Peyer's patch (tissue), 4 donors: ENCODE results near the gene BARX2. TPM values are rescaled to one million over a fixed set of nuclear protein-coding genes. Genes with fewer than 3 reads are reported as not detected.

Source experiments
- DNase-seq, 3 donors: peaks; one replicate each; pipeline ENCODE4 v3.0.0-alpha.2; 2017 to 2019
- H3K27ac ChIP-seq, 4 donors: fragments of 200-600 bp; sonication (generic); one replicate each; pipeline ENCODE4 v1.5.1; 2016 to 2019
- H3K27me3 ChIP-seq, 2 donors: fragments of 200-600 bp; sonication (generic); one replicate each; pipeline ENCODE4 v1.5.1; 2019
- H3K36me3 ChIP-seq, 3 donors: fragments of 200-600 bp; sonication (generic); one replicate each; pipeline ENCODE4 v1.5.1; 2016 to 2019
- H3K4me1 ChIP-seq, 4 donors: fragments of 200-600 bp; sonication (generic); one replicate each; pipeline ENCODE4 v1.5.1; 2016 to 2019
- H3K4me3 ChIP-seq, 4 donors: fragments of 200-600 bp; sonication (generic); 1 replicate in 3 of 4; 2 replicates in 1 of 4; pipeline ENCODE4 v1.5.1; 2016 to 2019; ENCODE audit warnings: mild to moderate bottlenecking in 1 of 4
- H3K9me3 ChIP-seq, 4 donors: fragments of 200-600 bp; sonication (generic); one replicate each; pipeline ENCODE4 v1.5.1; 2016 to 2019; ENCODE audit warnings: mild to moderate bottlenecking in 1 of 4
- POLR2A ChIP-seq, 2 donors: fragments of 450-650 bp; IDR thresholded peaks; one replicate each; pipeline ENCODE4 v1.5.1; 2017; ENCODE audit warnings: antibody characterized with exemption in 2 of 2, mild to moderate bottlenecking in 2 of 2, moderate library complexity in 2 of 2
- total RNA-seq, 4 donors: library from RNA; depleted of rRNA; stranded (reverse); fragments of >200 nt; gene quantifications; one replicate each; pipeline ENCODE4 v1.1.0, GENCODE V29; 2016
- TF ChIP-seq, protein P1 (sequence below), 6 experiments: fragments of 450-650 bp in 4 of 6; fragments of 200-600 bp in 2 of 6; sonication (generic) in 1 of 6; IDR thresholded peaks; one replicate each; pipeline ENCODE4 v1.5.1; 2017 to 2019; ENCODE audit warnings: antibody characterized with exemption in 6 of 6, mild to moderate bottlenecking in 3 of 6, moderate library complexity in 1 of 6

The BARX2 gene
- total RNA-seq, 4 donors from 2014 or later, result 1.7 to 19.8 (median 15.7) TPM

DNA sequence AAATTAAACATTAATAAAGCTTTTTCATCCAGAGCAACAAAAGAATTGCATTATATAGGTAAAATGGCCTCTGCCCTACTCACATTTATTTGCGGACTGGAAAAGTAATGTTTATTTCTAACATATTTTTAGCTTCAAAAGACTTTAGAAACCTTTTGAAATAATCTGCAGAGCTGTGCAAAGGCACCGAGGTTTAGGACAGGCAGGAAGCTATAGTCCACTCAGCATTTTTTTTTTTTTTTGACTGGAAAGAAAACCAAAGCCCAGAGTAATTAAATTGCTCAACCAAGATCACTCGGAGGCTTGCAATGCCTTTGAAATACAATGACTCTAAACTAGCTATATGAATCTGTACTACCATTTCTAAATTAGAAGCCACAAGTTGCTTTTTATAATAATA is 19.1 kb downstream of the BARX2 start:
- no peak for DNase-seq
- TF ChIP-seq, protein P1, sequence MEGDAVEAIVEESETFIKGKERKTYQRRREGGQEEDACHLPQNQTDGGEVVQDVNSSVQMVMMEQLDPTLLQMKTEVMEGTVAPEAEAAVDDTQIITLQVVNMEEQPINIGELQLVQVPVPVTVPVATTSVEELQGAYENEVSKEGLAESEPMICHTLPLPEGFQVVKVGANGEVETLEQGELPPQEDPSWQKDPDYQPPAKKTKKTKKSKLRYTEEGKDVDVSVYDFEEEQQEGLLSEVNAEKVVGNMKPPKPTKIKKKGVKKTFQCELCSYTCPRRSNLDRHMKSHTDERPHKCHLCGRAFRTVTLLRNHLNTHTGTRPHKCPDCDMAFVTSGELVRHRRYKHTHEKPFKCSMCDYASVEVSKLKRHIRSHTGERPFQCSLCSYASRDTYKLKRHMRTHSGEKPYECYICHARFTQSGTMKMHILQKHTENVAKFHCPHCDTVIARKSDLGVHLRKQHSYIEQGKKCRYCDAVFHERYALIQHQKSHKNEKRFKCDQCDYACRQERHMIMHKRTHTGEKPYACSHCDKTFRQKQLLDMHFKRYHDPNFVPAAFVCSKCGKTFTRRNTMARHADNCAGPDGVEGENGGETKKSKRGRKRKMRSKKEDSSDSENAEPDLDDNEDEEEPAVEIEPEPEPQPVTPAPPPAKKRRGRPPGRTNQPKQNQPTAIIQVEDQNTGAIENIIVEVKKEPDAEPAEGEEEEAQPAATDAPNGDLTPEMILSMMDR (IDR thresholded peaks at IDR 0.05), result no peak
- no peak for TF ChIP-seq POLR2A (IDR thresholded peaks at IDR 0.05)
- no peak overlapping the region for H3K27ac ChIP-seq
- H3K4me3 ChIP-seq, result no peak overlapping the region
- H3K9me3 ChIP-seq, result no peaks in the 10 kb centered on the region
- no peaks in the 10 kb centered on the region for H3K36me3 ChIP-seq
- peaks cover 0 to 11% (median 0%) of the 10 kb centered on the region in 4 donors for H3K4me1 ChIP-seq
- H3K27me3 ChIP-seq, result no peaks in the 10 kb centered on the region

DNA sequence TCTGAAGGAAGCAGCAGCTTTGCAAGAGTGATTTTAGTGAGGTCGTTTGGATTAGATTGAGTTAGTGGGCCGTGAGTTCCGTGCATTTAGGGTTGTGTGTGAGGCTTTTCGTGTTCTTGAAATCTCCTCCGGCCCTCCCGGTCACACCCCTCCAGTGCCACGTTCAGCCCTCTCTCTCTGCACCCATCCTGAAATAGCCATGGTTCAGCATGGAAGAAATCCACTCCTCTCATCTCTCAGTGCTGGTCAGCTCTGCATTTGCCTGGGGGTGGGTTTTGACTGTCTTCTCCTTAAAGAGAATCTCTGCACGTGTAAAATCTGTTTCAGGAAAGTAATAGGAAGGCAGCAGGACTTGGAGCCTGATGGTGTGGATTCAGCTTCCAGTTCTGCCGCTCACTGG is 19.8 kb downstream of the BARX2 start:
- Histone ChIP-seq H3K9me3 (no peaks in the 10 kb centered on the region), H3K4me1 (peaks cover 0 to 11% (median 0%) of the 10 kb centered on the region in 4 donors), H3K27me3 (no peaks in the 10 kb centered on the region), H3K4me3 (no peak overlapping the region), H3K36me3 (no peaks in the 10 kb centered on the region), H3K27ac (no peak overlapping the region)
- DNase-seq, result no peak
- TF ChIP-seq, protein P1 (IDR thresholded peaks at IDR 0.05), result no peak
- no peak for TF ChIP-seq POLR2A (IDR thresholded peaks at IDR 0.05)

DNA sequence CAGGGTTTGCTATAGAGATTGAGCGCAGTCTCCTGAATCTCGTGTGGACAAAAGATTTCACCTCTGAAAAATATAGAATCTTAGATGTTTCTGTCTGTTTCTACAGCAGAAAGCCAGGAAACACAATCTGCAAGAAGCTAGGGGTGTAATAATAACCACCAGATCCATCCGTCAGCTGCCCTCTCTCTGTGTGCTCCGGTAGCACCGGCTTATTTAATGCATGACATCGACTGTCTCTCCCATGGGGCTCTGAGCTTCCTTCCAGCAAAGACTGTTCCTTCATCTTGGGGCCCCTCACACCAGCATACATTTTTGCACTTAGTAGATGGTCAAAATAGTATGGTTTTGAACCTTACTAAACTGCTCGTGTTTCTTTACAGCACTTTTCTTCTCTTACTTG is 20.2 kb downstream of the BARX2 start:
- Histone ChIP-seq H3K4me1 (peaks cover 0 to 11% (median 0%) of the 10 kb centered on the region in 4 donors), H3K9me3 (no peaks in the 10 kb centered on the region), H3K27ac (no peak overlapping the region), H3K36me3 (no peaks in the 10 kb centered on the region), H3K4me3 (no peak overlapping the region), H3K27me3 (no peaks in the 10 kb centered on the region)
- no peak for DNase-seq
- TF ChIP-seq POLR2A (IDR thresholded peaks at IDR 0.05), result no peak
- TF ChIP-seq, protein P1 (IDR thresholded peaks at IDR 0.05), result no peak

DNA sequence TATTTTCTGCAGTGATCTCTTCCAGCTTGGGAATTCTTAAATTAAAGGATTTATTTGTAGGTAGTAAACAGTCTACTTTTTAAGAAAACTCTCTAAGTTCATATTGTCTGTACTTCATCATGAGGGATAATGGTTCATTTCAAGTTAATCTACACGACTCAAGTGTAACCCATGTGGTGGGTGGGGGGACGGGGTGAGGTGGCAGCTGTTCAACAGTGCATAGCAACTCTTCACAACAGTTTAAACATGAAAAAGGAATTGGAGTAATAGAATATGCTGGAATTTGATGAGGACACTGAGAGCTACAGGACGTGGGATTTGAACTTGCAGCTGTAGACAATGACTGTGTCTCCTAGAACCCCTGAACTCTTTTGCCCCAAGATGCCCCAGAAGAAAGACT is 20.8 kb downstream of the BARX2 start:
- Histone ChIP-seq H3K36me3 (no peaks in the 10 kb centered on the region), H3K27me3 (no peaks in the 10 kb centered on the region), H3K4me1 (peaks cover 0 to 7% (median 0%) of the 10 kb centered on the region in 4 donors), H3K27ac (no peak overlapping the region), H3K4me3 (no peak overlapping the region), H3K9me3 (no peaks in the 10 kb centered on the region)
- no peak for DNase-seq
- TF ChIP-seq POLR2A (IDR thresholded peaks at IDR 0.05), result no peak
- TF ChIP-seq, protein P1 (IDR thresholded peaks at IDR 0.05), result no peak

DNA sequence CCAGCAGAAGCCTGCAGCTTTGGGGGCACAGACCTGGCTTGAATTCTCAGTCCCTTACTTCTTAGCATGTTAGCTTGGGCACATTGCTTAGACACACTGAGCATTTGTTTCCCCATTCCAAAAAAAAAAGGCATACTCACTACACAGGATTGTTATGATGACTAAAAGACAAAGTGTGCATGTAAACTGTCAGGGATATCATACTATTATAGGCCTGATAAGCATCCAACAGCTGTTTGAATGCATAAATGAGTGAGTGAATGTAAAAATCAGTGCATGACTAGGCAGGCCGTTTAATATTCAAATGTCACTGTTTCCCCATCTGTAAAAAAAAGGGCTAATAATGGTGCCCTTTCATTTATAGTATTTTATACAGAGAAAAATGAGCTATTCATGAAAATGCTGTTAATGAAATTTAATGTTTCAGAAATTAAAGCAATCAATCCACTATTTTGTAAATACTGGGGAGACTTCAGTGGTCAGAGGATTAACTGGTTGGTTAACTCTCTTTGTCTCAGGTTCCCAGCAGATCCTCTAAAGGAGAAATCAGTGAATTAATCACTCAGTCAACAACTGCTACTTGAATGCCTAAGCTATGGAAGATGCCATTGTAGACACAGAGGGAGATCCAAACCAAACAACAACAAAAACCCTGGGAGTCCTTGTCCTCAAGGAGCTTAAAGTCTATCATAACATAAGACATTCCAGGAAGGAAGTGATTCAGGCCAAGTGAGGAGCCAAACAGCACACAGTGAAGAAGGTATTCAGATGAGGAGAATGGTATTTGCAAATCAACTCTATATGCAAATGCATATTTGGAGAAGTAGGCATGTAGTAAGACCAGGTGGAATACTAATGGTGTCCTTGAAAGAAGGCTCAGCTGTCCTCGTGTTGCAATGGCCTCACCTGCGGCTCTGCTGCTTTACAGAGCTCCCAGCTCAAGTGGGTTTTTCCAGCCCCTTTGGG is 26.8 kb downstream of the BARX2 start:
- Histone ChIP-seq H3K4me1 (no peaks in the 10 kb centered on the region), H3K9me3 (no peaks in the 10 kb centered on the region), H3K27me3 (no peaks in the 10 kb centered on the region), H3K36me3 (no peaks in the 10 kb centered on the region), H3K27ac (no peak overlapping the region), H3K4me3 (no peak overlapping the region)
- no peak for TF ChIP-seq POLR2A (IDR thresholded peaks at IDR 0.05)
- TF ChIP-seq, protein P1 (IDR thresholded peaks at IDR 0.05), result no peak
- DNase-seq, result no peak
